Measurements from ENCODE around the gene SMYD1.

- TF ChIP-seq CTCF (IDR thresholded peaks at IDR 0.05; ENCODE audit: poor library complexity, severe bottlenecking), result no peak
- TF ChIP-seq POLR2AphosphoS5 (IDR thresholded peaks at IDR 0.05), result no peak
- no peak for TF ChIP-seq EP300 (conservative IDR thresholded peaks at IDR 0.05; ENCODE audit: poor library complexity, severe bottlenecking)
- no peak for TF ChIP-seq EZH2 (IDR thresholded peaks at IDR 0.05; ENCODE audit: borderline replicate concordance, insufficient read depth, low read length, poor library complexity, severe bottlenecking)
- TF ChIP-seq, protein P1, sequence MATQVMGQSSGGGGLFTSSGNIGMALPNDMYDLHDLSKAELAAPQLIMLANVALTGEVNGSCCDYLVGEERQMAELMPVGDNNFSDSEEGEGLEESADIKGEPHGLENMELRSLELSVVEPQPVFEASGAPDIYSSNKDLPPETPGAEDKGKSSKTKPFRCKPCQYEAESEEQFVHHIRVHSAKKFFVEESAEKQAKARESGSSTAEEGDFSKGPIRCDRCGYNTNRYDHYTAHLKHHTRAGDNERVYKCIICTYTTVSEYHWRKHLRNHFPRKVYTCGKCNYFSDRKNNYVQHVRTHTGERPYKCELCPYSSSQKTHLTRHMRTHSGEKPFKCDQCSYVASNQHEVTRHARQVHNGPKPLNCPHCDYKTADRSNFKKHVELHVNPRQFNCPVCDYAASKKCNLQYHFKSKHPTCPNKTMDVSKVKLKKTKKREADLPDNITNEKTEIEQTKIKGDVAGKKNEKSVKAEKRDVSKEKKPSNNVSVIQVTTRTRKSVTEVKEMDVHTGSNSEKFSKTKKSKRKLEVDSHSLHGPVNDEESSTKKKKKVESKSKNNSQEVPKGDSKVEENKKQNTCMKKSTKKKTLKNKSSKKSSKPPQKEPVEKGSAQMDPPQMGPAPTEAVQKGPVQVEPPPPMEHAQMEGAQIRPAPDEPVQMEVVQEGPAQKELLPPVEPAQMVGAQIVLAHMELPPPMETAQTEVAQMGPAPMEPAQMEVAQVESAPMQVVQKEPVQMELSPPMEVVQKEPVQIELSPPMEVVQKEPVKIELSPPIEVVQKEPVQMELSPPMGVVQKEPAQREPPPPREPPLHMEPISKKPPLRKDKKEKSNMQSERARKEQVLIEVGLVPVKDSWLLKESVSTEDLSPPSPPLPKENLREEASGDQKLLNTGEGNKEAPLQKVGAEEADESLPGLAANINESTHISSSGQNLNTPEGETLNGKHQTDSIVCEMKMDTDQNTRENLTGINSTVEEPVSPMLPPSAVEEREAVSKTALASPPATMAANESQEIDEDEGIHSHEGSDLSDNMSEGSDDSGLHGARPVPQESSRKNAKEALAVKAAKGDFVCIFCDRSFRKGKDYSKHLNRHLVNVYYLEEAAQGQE (IDR thresholded peaks at IDR 0.05; ENCODE audit: borderline replicate concordance), result no peak
- TF ChIP-seq TAF1 (IDR thresholded peaks at IDR 0.05; ENCODE audit: low read depth), result no peak
Observed at GRCh38 chr2:88123164-88123974, 55.7 kb downstream of the SMYD1 start.

All from neural cell (in vitro differentiated cells).